GM23248 (cell line): Measurements from ENCODE around the gene NASP. TPM values are rescaled to one million over a fixed set of nuclear protein-coding genes. Genes with fewer than 3 reads are reported as not detected.

Experiments used
- DNase-seq: peaks from one replicate; pipeline ENCODE4 v3.0.0-alpha.2; 2015
- H2AFZ ChIP-seq: fragments of 200-600 bp; sonication (generic); 2 replicates; pipeline ENCODE4 v1.6.1; 2016; ENCODE audit warnings: antibody characterized with exemption
- H3F3A ChIP-seq: fragments of 200-600 bp; sonication (generic); 2 replicates; pipeline ENCODE4 v1.6.1; 2016; ENCODE audit warnings: mild to moderate bottlenecking, antibody characterized with exemption, mixed run types; ENCODE audit not compliant: insufficient read depth
- H3K27ac ChIP-seq: fragments of 200-600 bp; sonication (generic); 2 replicates; pipeline ENCODE4 v1.5.1; 2016; ENCODE audit warnings: mild to moderate bottlenecking
- H3K27me3 ChIP-seq: fragments of 200-600 bp; sonication (generic); replicated peaks from 2 replicates; pipeline ENCODE4 v1.6.1; 2016; ENCODE audit warnings: mild to moderate bottlenecking; ENCODE audit not compliant: insufficient read depth
- H3K36me3 ChIP-seq: fragments of 200-600 bp; sonication (generic); 2 replicates; pipeline ENCODE4 v1.6.1; 2016; ENCODE audit warnings: low read depth, mild to moderate bottlenecking
- H3K4me1 ChIP-seq: fragments of 200-600 bp; sonication (generic); 2 replicates; pipeline ENCODE4 v1.6.1; 2016; ENCODE audit warnings: mild to moderate bottlenecking; ENCODE audit not compliant: insufficient read depth
- H3K4me2 ChIP-seq: fragments of 200-600 bp; sonication (generic); one replicate; pipeline ENCODE4 v1.6.1; 2016; ENCODE audit warnings: mild to moderate bottlenecking; ENCODE audit not compliant: unreplicated experiment
- H3K4me3 ChIP-seq: fragments of 200-600 bp; sonication (generic); 2 replicates; pipeline ENCODE4 v1.5.1; 2016; ENCODE audit warnings: mild to moderate bottlenecking
- H3K79me2 ChIP-seq: fragments of 200-600 bp; sonication (generic); 2 replicates; pipeline ENCODE4 v1.6.1; 2016; ENCODE audit warnings: mild to moderate bottlenecking; ENCODE audit not compliant: insufficient read depth
- H3K9ac ChIP-seq: fragments of 200-600 bp; sonication (generic); 2 replicates; pipeline ENCODE4 v1.6.1; 2016; ENCODE audit warnings: mild to moderate bottlenecking
- H3K9me2 ChIP-seq: fragments of 200-600 bp; sonication (generic); 2 replicates; pipeline ENCODE4 v1.6.1; 2016; ENCODE audit warnings: mixed run types, mild to moderate bottlenecking, moderate library complexity; ENCODE audit not compliant: insufficient read depth
- H3K9me3 ChIP-seq: fragments of 200-600 bp; sonication (generic); one replicate; pipeline ENCODE4 v1.6.1; 2017; ENCODE audit warnings: low read depth
- H4K20me1 ChIP-seq: fragments of 200-600 bp; sonication (generic); 2 replicates; pipeline ENCODE4 v1.6.0; 2016; ENCODE audit not compliant: insufficient read depth
- EZH2 ChIP-seq: fragments of 200-600 bp; sonication (generic); IDR thresholded peaks from 2 replicates; pipeline ENCODE4 v1.6.1; 2018; ENCODE audit warnings: antibody characterized with exemption, mild to moderate bottlenecking; ENCODE audit not compliant: insufficient read depth, poor library complexity, severe bottlenecking
- EZH2phosphoT487 ChIP-seq: fragments of 200-600 bp; sonication (generic); IDR thresholded peaks from 2 replicates; pipeline ENCODE4 v1.6.1; 2018; ENCODE audit warnings: antibody characterized with exemption, moderate library complexity, mild to moderate bottlenecking, low read depth; ENCODE audit not compliant: insufficient read depth
- whole genome bisulfite sequencing, 2 experiments: methylation state at CpG; one replicate each; pipeline ENCODE4 v1.1.6; 2015 to 2017; ENCODE audit warnings: low lambda C conversion rate in 2 of 2, low coverage in 1 of 2; ENCODE audit errors: missing lambda C conversion rate in 2 of 2; 5-methylcytosine and 5-hydroxymethylcytosine counted together
- in situ Hi-C: fragments of 300-500 bp; cut with MboI; formaldehyde crosslinking; loops from 2 replicates; pipeline ENCODE4 v1.15.0; 2020
- polyA plus RNA-seq: library from polyadenylated mRNA; unstranded; fragments of >200 nt; fragmentation: Nextera tagmentation; extraction: Ambion mirVana; gene quantifications from 2 replicates; pipeline ENCODE4 v1.2.1, GENCODE V29; 2016
- total RNA-seq: library from RNA; depleted of rRNA; stranded (reverse); fragments of >200 nt; shearing (Covaris generic); gene quantifications from 2 replicates; pipeline ENCODE4 v1.2.3, GENCODE V29; 2014

Gene NASP
- total and polyA plus RNA-seq, 2 experiments from 2014 or later = 30.3 to 39.1 TPM

DNA sequence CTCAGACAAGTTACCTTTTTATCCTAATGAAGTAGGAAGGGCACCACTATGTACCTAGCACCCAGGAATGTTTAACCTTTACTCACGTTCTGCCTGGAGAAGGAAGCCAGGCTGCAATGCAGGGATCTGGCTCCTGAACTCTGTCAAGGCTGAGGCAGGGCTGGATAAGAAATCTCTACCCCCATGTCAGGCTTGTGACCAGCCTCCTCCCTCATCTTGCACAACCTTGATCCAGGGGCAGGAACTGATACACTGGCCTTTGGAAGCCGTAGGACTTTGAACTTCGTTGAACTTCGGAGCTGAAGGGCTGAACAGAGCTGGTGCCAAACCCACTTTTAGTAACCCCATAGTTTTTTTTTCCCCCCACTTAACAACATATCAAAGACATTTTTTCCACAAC, 41.2 kb upstream of the NASP start:
- Histone ChIP-seq H3K4me1 (no peaks in the 10 kb centered on the region), H3K4me2 (no peak overlapping the region), H3K9me2 (no peaks in the 10 kb centered on the region), H3K36me3 (no peaks in the 10 kb centered on the region), H3K9me3 (no peaks in the 10 kb centered on the region), H3K79me2 (no peaks in the 10 kb centered on the region), H3K27me3 (no peaks in the 10 kb centered on the region), H4K20me1 (no peaks in the 10 kb centered on the region), H3K27ac (no peak overlapping the region), H3K4me3 (no peak overlapping the region), H2AFZ (no peak overlapping the region), H3K9ac (no peak overlapping the region), H3F3A (no peaks in the 10 kb centered on the region)
- WGBS, 2 experiments = 86 to 95% methylated on average over 4 of the region's 4 CpGs
- DNase-seq = no peak
- TF ChIP-seq EZH2 = no peak
- TF ChIP-seq EZH2phosphoT487 = no peak
- in situ Hi-C loops = no loop called here

DNA sequence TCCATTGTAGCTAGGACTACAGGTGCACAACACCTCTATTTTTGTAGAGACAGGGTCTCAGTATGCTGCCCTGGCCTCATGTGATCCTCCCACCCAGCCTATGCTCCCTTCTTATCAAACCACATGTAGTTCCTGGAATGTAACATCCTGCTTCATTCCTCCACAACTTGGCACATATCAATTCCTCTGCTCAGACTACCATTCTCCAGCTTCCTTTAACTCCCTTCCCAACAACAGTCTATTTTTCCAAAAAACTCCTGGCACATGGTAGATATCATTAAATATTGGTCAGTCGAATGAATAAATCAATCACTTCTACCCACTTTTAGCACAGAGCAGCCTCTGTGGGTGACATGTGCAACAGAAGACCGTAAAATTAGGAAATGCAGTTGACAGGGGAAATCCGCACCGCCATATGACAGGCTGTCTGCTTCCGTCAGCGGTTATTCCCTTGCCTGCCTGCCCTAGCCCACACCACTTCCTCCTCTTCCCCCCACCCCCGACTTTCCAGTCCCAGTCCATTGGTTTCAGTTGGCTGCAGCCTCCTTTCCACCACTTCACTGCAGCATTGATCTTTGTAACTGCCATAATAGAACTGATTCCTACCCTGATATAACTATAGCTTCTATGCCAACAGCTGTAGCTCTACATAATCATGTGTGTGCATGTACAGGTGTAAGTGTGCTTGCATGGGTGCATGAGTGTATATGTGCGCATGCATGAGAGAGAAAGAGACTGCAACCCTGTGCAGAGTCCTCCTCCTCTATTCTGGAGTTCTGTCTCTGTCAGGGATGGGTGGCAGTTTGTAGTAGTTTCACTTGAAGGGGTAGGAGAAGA, 40.0 kb upstream of the NASP start:
- no peak overlapping the region; the same call in 1 of the 2 replicates for H2AFZ ChIP-seq

DNA sequence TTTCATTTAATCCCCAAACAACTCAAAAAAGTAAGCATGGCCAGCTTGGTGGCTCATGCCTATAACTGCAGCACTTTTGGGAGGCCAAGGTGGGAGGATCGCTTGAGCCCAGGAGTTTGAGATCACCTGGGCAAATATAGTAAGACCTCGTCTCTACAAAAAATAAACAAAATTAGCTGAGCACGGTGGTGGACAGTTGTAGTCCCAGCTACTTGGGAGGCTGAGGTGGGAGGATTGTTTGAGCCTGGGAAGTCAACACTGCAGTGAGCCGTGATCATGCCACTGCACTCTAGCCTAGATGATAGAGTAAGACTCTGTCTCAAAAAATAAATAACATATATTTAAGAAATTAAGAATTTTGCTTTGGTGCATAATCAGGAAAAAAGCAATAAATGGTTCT, 39.3 kb upstream of the NASP start:
- in situ Hi-C loops = no loop called here
- Histone ChIP-seq H4K20me1 (no peaks in the 10 kb centered on the region), H3K9me3 (no peaks in the 10 kb centered on the region), H3K9me2 (no peaks in the 10 kb centered on the region), H2AFZ (no peak overlapping the region), H3K36me3 (no peaks in the 10 kb centered on the region), H3K9ac (no peak overlapping the region), H3K27ac (no peak overlapping the region), H3F3A (no peaks in the 10 kb centered on the region), H3K27me3 (no peaks in the 10 kb centered on the region), H3K4me3 (no peak overlapping the region), H3K4me1 (no peaks in the 10 kb centered on the region), H3K79me2 (no peaks in the 10 kb centered on the region), H3K4me2 (no peak overlapping the region)
- no peak for TF ChIP-seq EZH2phosphoT487
- no peak for TF ChIP-seq EZH2
- 82 to 86% methylated on average over 4 of the region's 4 CpGs for WGBS, 2 experiments
- DNase-seq = no peak

More for the DNA sequence above, 40.0 kb upstream of the NASP start:
- DNase-seq = no peak
- Histone ChIP-seq H3K9me2 (no peaks in the 10 kb centered on the region), H4K20me1 (no peaks in the 10 kb centered on the region), H3K27ac (no peak overlapping the region), H3K4me1 (no peaks in the 10 kb centered on the region), H3K36me3 (no peaks in the 10 kb centered on the region), H3K27me3 (no peaks in the 10 kb centered on the region), H3K9me3 (no peaks in the 10 kb centered on the region), H3K9ac (no peak overlapping the region), H3K79me2 (no peaks in the 10 kb centered on the region), H3F3A (no peaks in the 10 kb centered on the region), H3K4me3 (no peak overlapping the region), H3K4me2 (no peak overlapping the region)
- WGBS, 2 experiments = 41% methylated on average over 8 of the region's 8 CpGs
- in situ Hi-C loops = no loop called here
- TF ChIP-seq EZH2 (no peak), EZH2phosphoT487 (no peak)

DNA sequence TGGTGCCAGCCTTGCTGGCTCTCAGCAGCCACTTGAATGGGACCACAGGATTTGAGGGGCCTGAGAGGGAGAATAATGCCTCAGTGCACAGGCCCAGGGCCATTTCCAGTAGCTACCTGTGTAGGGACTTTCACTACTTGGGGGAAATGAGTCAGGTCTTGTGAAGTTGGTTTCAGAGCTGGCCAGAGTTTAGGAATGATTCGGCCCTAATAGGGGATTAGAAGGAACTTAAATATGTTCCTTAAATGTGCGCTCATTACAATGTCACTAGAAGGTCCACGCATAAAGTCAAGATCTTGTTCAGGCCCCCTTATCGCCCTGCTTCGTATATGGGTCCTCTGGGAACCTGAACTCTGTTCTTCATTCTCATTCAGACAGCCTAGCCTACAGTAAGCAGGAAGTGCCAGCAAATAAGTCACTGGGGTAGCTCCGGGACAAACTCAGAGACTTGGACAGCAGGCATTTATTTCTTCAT, 38.8 kb upstream of the NASP start:
- Histone ChIP-seq H3F3A (no peaks in the 10 kb centered on the region), H3K4me2 (no peak overlapping the region), H3K9ac (no peak overlapping the region), H3K4me1 (no peaks in the 10 kb centered on the region), H3K27me3 (no peaks in the 10 kb centered on the region), H2AFZ (0 out of 2 replicates have a peak overlapping the region, but pooled peaks have one; percentile 26), H3K79me2 (no peaks in the 10 kb centered on the region), H4K20me1 (no peaks in the 10 kb centered on the region), H3K36me3 (no peaks in the 10 kb centered on the region), H3K9me2 (no peaks in the 10 kb centered on the region), H3K27ac (no peak overlapping the region), H3K9me3 (no peaks in the 10 kb centered on the region), H3K4me3 (no peak overlapping the region)
- DNase-seq = no peak
- WGBS, 2 experiments = 77 to 78% methylated on average over 6 of the region's 6 CpGs
- in situ Hi-C loops = no loop called here
- no peak for TF ChIP-seq EZH2
- TF ChIP-seq EZH2phosphoT487 = no peak
